Panc1 (cell line): Measurements from ENCODE around the gene MPPED2. TPM values are rescaled to one million over a fixed set of nuclear protein-coding genes. Genes with fewer than 3 reads are reported as not detected.

Experiments
- ATAC-seq: fragments of 200-7000 bp; cut with Tn5 transposase; 2 replicates; pipeline ENCODE4 v1.9.1; 2020; ENCODE audit warnings: mild to moderate bottlenecking, moderate library complexity
- BruUV-seq: library from RNA; stranded (reverse); fragments of 400-500 nt; replicated peaks from 2 replicates; lab custom pipeline; 2021; lab: Mats Ljungman, UMichigan
- CTCF ChIA-PET: fragments of 300-600 bp; sonication (Branson Sonifier 250); formaldehyde crosslinking; loops from one replicate; lab custom pipeline; 2022; ENCODE audit warnings: antibody characterized with exemption; lab: Charles Lee
- POLR2A ChIA-PET: fragments of 300-600 bp; sonication (Branson Sonifier 250); formaldehyde crosslinking; loops from one replicate; lab custom pipeline; 2022; ENCODE audit warnings: antibody characterized with exemption; lab: Charles Lee
- DNase-seq: peaks from one replicate; pipeline ENCODE4 v3.0.0-alpha.2; 2010; ENCODE audit warnings: low read depth, low spot score
- H3K27ac ChIP-seq: 2 replicates; pipeline ENCODE4 v1.5.1; 2011; ENCODE audit warnings: mild to moderate bottlenecking, low read length, inconsistent platforms
- H3K27me3 ChIP-seq: fragments of 200-500 bp; sonication (Bioruptor generic); 2 replicates; pipeline ENCODE4 v1.6.0; 2014; ENCODE audit warnings: low read length, inconsistent platforms; ENCODE audit not compliant: control insufficient read depth, insufficient read depth
- H3K36me3 ChIP-seq: fragments of 200-500 bp; sonication (Bioruptor generic); 2 replicates; pipeline ENCODE4 v1.5.1; 2014; ENCODE audit warnings: inconsistent platforms, mild to moderate bottlenecking, low read length, moderate library complexity; ENCODE audit not compliant: control insufficient read depth, insufficient read depth
- H3K4me1 ChIP-seq: 2 replicates; pipeline ENCODE4 v1.5.1; 2011; ENCODE audit warnings: inconsistent platforms, mild to moderate bottlenecking, low read length, moderate library complexity; ENCODE audit not compliant: control insufficient read depth, insufficient read depth
- H3K4me3 ChIP-seq, 2 experiments: 2 replicates each; pipeline ENCODE4 v1.5.1; 2011 to 2012; ENCODE audit warnings: low read depth in 2 of 2, low read length in 2 of 2, mild to moderate bottlenecking in 2 of 2, inconsistent platforms in 1 of 2, moderate library complexity in 1 of 2
- H3K9me3 ChIP-seq: fragments of 200-500 bp; sonication (Bioruptor generic); 2 replicates; pipeline ENCODE4 v1.5.1; 2014; ENCODE audit warnings: low read depth, mild to moderate bottlenecking, inconsistent platforms, low read length, moderate library complexity; ENCODE audit not compliant: control insufficient read depth, insufficient read depth
- POLR2AphosphoS5 ChIP-seq: IDR thresholded peaks from 2 replicates; pipeline ENCODE4 v1.6.1; 2012; ENCODE audit warnings: mild to moderate bottlenecking, low read depth, low read length, moderate library complexity
- REST ChIP-seq, 2 experiments: IDR thresholded peaks; 2 replicates each; pipeline ENCODE4 v1.6.1; 2011 to 2012; ENCODE audit warnings: low read depth in 2 of 2, control low read depth in 1 of 2, low read length in 1 of 2, mild to moderate bottlenecking in 1 of 2, moderate library complexity in 1 of 2; ENCODE audit not compliant: insufficient read depth in 1 of 2
- SIN3A ChIP-seq: IDR thresholded peaks from 2 replicates; pipeline ENCODE4 v1.6.1; 2012; ENCODE audit warnings: low read depth, mild to moderate bottlenecking, low read length, moderate library complexity, borderline replicate concordance; ENCODE audit not compliant: insufficient read depth
- TCF7L2 ChIP-seq: IDR thresholded peaks from 2 replicates; pipeline ENCODE4 v1.6.1; 2011; ENCODE audit warnings: mild to moderate bottlenecking, low read depth, low read length, inconsistent platforms
- in situ Hi-C: cut with HindIII; loops from 2 replicates; pipeline ENCODE4 v1.10.0; 2016; ENCODE audit warnings: low sequenced_read_pairs, low pct_unique_long_range_greater_than_20kb
- intact Hi-C: fragments of 100-400 bp; cut with micrococcal nuclease; formaldehyde crosslinking; loops from one replicate; pipeline ENCODE4 v1.10.0; 2022; ENCODE audit not compliant: unreplicated experiment
- total RNA-seq: library from RNA; stranded (reverse); gene quantifications from one replicate; pipeline ENCODE4 v1.2.1, GENCODE V29; 2021; ENCODE audit not compliant: unreplicated experiment
- TF ChIP-seq, protein P1 (sequence below): fragments of 450-650 bp; IDR thresholded peaks from 2 replicates; pipeline ENCODE4 v1.5.1; 2017; ENCODE audit warnings: mild to moderate bottlenecking

The MPPED2 gene
- total RNA-seq, 1 experiment from 2014 or later = not detected

GRCh38 chr11:30455025-30455424, 131.1 kb downstream of the MPPED2 start:
- no TSS peak for BruUV-seq

GRCh38 chr11:30454541-30454940, 131.6 kb downstream of the MPPED2 start:
- in situ Hi-C loops = no loop called here
- CTCF ChIA-PET = no interaction called here

More at GRCh38 chr11:30455025-30455424, 131.1 kb downstream of the MPPED2 start:
- no peaks in the 10 kb centered on the region for H3K4me1 ChIP-seq
- H3K36me3 ChIP-seq = no peaks in the 10 kb centered on the region
- H3K9me3 ChIP-seq = no peaks in the 10 kb centered on the region
- no peak for ATAC-seq
- H3K4me3 ChIP-seq = no peak overlapping the region
- intact Hi-C loops (no loop called here), in situ Hi-C loops (no loop called here)
- TF ChIP-seq SIN3A (no peak), TCF7L2 (no peak), REST (IDR thresholded peaks at IDR 0.05; ENCODE audit: insufficient read depth in 1 of 2, low read depth in 2 of 2, low read length in 1 of 2) (no peak), POLR2AphosphoS5 (no peak)
- TF ChIP-seq, protein P1, sequence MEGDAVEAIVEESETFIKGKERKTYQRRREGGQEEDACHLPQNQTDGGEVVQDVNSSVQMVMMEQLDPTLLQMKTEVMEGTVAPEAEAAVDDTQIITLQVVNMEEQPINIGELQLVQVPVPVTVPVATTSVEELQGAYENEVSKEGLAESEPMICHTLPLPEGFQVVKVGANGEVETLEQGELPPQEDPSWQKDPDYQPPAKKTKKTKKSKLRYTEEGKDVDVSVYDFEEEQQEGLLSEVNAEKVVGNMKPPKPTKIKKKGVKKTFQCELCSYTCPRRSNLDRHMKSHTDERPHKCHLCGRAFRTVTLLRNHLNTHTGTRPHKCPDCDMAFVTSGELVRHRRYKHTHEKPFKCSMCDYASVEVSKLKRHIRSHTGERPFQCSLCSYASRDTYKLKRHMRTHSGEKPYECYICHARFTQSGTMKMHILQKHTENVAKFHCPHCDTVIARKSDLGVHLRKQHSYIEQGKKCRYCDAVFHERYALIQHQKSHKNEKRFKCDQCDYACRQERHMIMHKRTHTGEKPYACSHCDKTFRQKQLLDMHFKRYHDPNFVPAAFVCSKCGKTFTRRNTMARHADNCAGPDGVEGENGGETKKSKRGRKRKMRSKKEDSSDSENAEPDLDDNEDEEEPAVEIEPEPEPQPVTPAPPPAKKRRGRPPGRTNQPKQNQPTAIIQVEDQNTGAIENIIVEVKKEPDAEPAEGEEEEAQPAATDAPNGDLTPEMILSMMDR = no peak
- H3K27ac ChIP-seq = no peak overlapping the region
- no peaks in the 10 kb centered on the region for H3K27me3 ChIP-seq
- CTCF ChIA-PET = no interaction called here
- no peak for DNase-seq
- POLR2A ChIA-PET = no interaction called here

More at GRCh38 chr11:30454541-30454940, 131.6 kb downstream of the MPPED2 start:
- H3K27me3 ChIP-seq = no peaks in the 10 kb centered on the region
- no peak overlapping the region for H3K27ac ChIP-seq
- intact Hi-C loops = no loop called here
- ATAC-seq = no peak
- BruUV-seq = no TSS peak
- H3K4me1 ChIP-seq = no peaks in the 10 kb centered on the region
- no peak overlapping the region for H3K4me3 ChIP-seq
- no peak for TF ChIP-seq TCF7L2
- no peak for TF ChIP-seq SIN3A
- no peak for TF ChIP-seq REST (IDR thresholded peaks at IDR 0.05; ENCODE audit: insufficient read depth in 1 of 2, low read depth in 2 of 2, low read length in 1 of 2)
- no peak for TF ChIP-seq POLR2AphosphoS5
- TF ChIP-seq, protein P1 = no peak
- H3K36me3 ChIP-seq = no peaks in the 10 kb centered on the region
- POLR2A ChIA-PET = no interaction called here
- H3K9me3 ChIP-seq = no peaks in the 10 kb centered on the region
- no peak for DNase-seq
